Pancreas (tissue), 10 donors: ENCODE data around the gene PRND. TPM values are rescaled to one million over a fixed set of nuclear protein-coding genes. Genes with fewer than 3 reads are reported as not detected.
A peak's percentile ranks its signal among the peaks of the same experiment; 100 is the strongest.

Experiments used
- ATAC-seq, 4 donors: fragments of 200-7000 bp; cut with Tn5 transposase; one replicate each; pipeline versions ENCODE4 v1.8.0 to v1.9.1; 2020; ENCODE audit warnings: mild to moderate bottlenecking in 4 of 4, moderate library complexity in 4 of 4
- DNase-seq, 6 donors: peaks; one replicate each; pipeline ENCODE4 v3.0.0-alpha.2; 2020
- FAIRE-seq: peaks from 2 replicates; lab custom pipeline; 2012; peaks lifted over from hg19 to GRCh38; lab: Jason Lieb, UNC
- H3K27ac ChIP-seq, 4 donors: fragments of 200-600 bp; sonication (generic); 1 replicate in 3 of 4; 2 replicates in 1 of 4; pipeline versions ENCODE4 v1.5.0 to v1.8.0; 2020
- H3K27me3 ChIP-seq, 4 donors: fragments of 200-600 bp; one replicate each; pipeline ENCODE4 v1.8.0; 2021
- H3K36me3 ChIP-seq, 3 donors: fragments of 200-600 bp; sonication (generic) in 1 of 3; one replicate each; pipeline versions ENCODE4 v1.5.0 to v1.8.0; 2020 to 2021
- H3K4me1 ChIP-seq, 3 donors: fragments of 200-600 bp; one replicate each; pipeline ENCODE4 v1.8.0; 2021
- H3K4me3 ChIP-seq, 4 donors: fragments of 200-600 bp; sonication (generic) in 2 of 4; one replicate each; pipeline versions ENCODE4 v1.5.0 to v1.8.0; 2020 to 2021
- H3K9me3 ChIP-seq, 4 donors: fragments of 200-600 bp; one replicate each; pipeline ENCODE4 v1.8.0; 2021
- CTCF ChIP-seq, 4 donors: fragments of 200-600 bp; sonication (generic) in 3 of 4; IDR thresholded peaks; one replicate each; pipeline versions ENCODE4 v1.5.0 to v1.8.0; 2021; ENCODE audit warnings: antibody characterized with exemption in 4 of 4
- WGBS, 2 donors: extraction: QIAGEN DNeasy Blood & Tissue Kit; methylation state at CpG; one replicate each; pipeline ENCODE4 v1.1.7; 2013; 5-methylcytosine and 5-hydroxymethylcytosine counted together
- intact Hi-C, 3 donors: fragments of 100-400 bp; cut with DNase I; formaldehyde crosslinking; loops; one replicate each; pipeline versions ENCODE4 v1.11.1 to v1.14.2; 2022
- polyA plus RNA-seq, 2 donors: library from polyadenylated mRNA; stranded (reverse); fragments of 200-250 nt; gene quantifications; one replicate each; pipeline ENCODE4 v1.2.3, GENCODE V29; 2013
- total RNA-seq, 6 donors: library from RNA; stranded (reverse); fragmentation: NEBNext Ultra II Directional in 4 of 6; extraction: Animal tissue kit (Norgen Biotek cat#: 25700) in 4 of 6; gene quantifications; one replicate each; pipeline versions ENCODE4 v1.2.1 to v1.2.4, GENCODE V29; 2021 to 2023
- donor health status: healthy with polysubstance abuse.
- donor health status: DM: no; HTN: no; CAD: no; lungs with moderate emphysema.
- donor health status: DM: no; HTN: no; CAD: no.
- donor health status: control.
- donor health status: control.
- donor health status: Bipolar disorder and iron deficiency.
- donor health status: DM: yes; HTN: yes; CAD: no.
- donor health status: DM: no; HTN: no; CAD: no.
- donor health status: DM: no; HTN: no; CAD: no.
- donor health status: DM: yes; HTN: yes; CAD: no.

The PRND gene
- total and polyA plus RNA-seq, 8 donors: 0.24 TPM; not detected in 7

DNA sequence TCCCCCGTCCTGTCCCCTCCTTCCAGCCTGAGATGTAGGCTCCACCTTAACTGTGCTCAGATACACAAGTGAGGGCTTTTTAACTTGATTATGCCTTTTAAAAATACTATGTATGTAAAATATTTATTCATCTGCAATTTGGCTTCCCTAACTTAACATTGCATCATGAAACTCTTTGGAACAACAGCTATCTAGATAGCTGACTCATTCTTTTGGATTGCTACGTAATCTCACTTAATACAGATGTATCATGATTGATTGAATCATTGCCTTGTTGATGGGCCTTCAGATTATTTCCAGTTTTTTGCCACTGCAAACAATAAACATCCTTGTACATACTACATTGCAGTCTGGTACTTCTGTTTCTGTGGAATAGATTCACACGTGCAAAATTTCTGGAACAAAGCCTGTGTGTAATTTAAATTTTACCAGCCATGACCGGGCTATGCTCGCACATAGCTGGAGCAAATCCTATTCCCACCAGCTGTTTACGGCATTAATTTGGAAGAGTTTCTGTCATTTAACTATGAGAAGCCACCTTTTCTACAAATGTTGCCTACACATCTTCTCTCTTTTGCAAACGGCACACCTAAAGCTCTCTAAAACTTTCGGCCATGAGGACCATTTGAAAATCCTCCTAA is 6.5 kb downstream of the PRND start:
- DNase-seq (no peak), FAIRE-seq (no peak), ATAC-seq (no peak)
- no peaks in the 10 kb centered on the region for H3K9me3 ChIP-seq
- no peak overlapping the region for H3K27ac ChIP-seq
- no peaks in the 10 kb centered on the region for H3K27me3 ChIP-seq
- no peak for TF ChIP-seq CTCF (IDR thresholded peaks at IDR 0.05)
- no peaks in the 10 kb centered on the region for H3K4me1 ChIP-seq
- WGBS, 2 donors: 66 to 79% methylated on average over 8 of the region's 8 CpGs
- H3K4me3 ChIP-seq: no peak overlapping the region
- H3K36me3 ChIP-seq: no peaks in the 10 kb centered on the region
- intact Hi-C loops: no loop called here

- no peaks in the 10 kb centered on the region for H3K36me3 ChIP-seq
- no peak for TF ChIP-seq CTCF (IDR thresholded peaks at IDR 0.05)
- no peak for FAIRE-seq
- no peak for ATAC-seq
- no peak for DNase-seq
- H3K4me3 ChIP-seq: no peak overlapping the region
- no peaks in the 10 kb centered on the region for H3K9me3 ChIP-seq
- whole genome bisulfite sequencing, 2 donors: 68% methylated on average over 5 of the region's 5 CpGs
- H3K4me1 ChIP-seq: no peaks in the 10 kb centered on the region
- H3K27ac ChIP-seq: no peak overlapping the region
- H3K27me3 ChIP-seq: no peaks in the 10 kb centered on the region
- intact Hi-C loops: no loop called here
Observed at GRCh38 chr20:4729265-4729664, 7.6 kb downstream of the PRND start.

DNA sequence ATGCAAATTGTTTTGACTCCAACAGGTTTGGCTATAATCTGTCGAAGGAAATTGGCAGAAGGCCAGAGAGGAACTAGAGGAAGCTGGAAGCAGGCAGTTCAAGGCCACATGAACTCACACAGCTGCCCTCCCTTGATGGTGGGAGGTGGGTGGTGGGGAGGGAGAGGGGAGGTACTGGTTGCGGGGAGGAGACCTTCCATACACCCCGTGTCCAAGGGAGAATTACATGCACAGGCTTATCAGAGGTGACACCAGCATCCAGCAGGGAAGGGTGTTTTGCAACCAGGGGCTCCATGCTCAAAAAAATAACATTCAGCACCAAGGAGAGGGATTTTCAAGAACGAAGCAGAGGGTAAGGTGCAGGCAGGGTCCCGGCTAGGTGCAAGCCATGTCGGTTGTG is 9.1 kb downstream of the PRND start:
- ATAC-seq (peak in 1 of 4 donors; percentile 15), DNase-seq (no peak)

GRCh38 chr20:4736875-4737274 is 15.2 kb downstream of the PRND start:
- H3K27me3 ChIP-seq: no peaks in the 10 kb centered on the region
- no peaks in the 10 kb centered on the region for H3K36me3 ChIP-seq
- H3K4me1 ChIP-seq: no peaks in the 10 kb centered on the region
- no peak overlapping the region for H3K27ac ChIP-seq
- FAIRE-seq (no peak), ATAC-seq (no peak), DNase-seq (no peak)
- no peak overlapping the region for H3K4me3 ChIP-seq
- 65 to 67% methylated on average over 3 of the region's 3 CpGs for WGBS, 2 donors
- intact Hi-C loops: no loop called here
- H3K9me3 ChIP-seq: no peaks in the 10 kb centered on the region
- no peak for TF ChIP-seq CTCF (IDR thresholded peaks at IDR 0.05)

More for the DNA sequence above, 9.1 kb downstream of the PRND start:
- no peaks in the 10 kb centered on the region for H3K4me1 ChIP-seq
- no peak for FAIRE-seq
- intact Hi-C loops: no loop called here
- no peak overlapping the region for H3K27ac ChIP-seq
- no peak overlapping the region for H3K4me3 ChIP-seq
- WGBS, 2 donors: 9 to 12% methylated on average over 6 of the region's 6 CpGs
- H3K36me3 ChIP-seq: no peaks in the 10 kb centered on the region
- no peak for TF ChIP-seq CTCF (IDR thresholded peaks at IDR 0.05)
- H3K9me3 ChIP-seq: no peaks in the 10 kb centered on the region
- H3K27me3 ChIP-seq: no peaks in the 10 kb centered on the region

DNA sequence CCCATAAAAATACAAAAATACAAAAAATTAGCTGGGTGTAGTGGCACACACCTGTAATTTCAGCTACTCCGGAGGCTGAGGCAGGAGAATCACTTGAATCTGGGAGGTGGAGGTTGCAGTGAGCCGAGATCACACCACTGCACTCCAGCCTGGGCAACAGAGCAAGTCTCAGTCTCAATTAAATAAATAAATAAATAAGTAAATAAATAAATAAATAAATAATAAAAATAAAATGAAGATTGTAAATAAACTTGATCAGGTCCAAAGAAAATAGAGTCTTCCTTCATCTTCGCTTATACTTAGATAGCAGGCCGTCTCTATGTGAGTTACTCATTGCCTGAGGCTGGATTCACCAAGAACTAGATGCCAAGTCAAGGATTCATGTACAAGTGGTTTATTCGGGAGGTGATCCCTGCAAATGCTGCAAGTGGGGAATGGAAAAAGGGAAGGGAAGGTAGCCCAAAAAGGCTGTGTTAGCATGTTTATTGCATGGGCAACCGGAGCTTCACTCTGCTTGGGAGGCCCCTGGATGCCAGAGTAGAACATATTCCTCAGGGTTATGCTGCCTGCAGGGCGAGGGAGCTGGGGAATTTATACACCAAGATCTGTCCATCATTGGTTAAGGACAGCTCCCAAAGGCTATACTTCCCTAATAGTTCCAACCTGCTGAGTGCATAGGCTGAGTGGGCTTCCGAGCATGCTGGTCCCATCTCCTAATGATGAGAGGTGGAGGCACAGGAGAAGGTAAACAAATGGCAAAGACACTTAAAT is 16.3 kb downstream of the PRND start:
- ATAC-seq: no peak

More for the DNA sequence above, 16.3 kb downstream of the PRND start:
- no peak overlapping the region for H3K4me3 ChIP-seq
- WGBS, 2 donors: 86 to 90% methylated on average over 8 of the region's 8 CpGs
- no peak for FAIRE-seq
- DNase-seq: no peak
- no peaks in the 10 kb centered on the region for H3K9me3 ChIP-seq
- no peaks in the 10 kb centered on the region for H3K27me3 ChIP-seq
- H3K36me3 ChIP-seq: no peaks in the 10 kb centered on the region
- intact Hi-C loops: no loop called here
- no peak for TF ChIP-seq CTCF (IDR thresholded peaks at IDR 0.05)
- no peaks in the 10 kb centered on the region for H3K4me1 ChIP-seq
- H3K27ac ChIP-seq: no peak overlapping the region
